HG02840 (cell line): ENCODE results near the gene UHRF1.
A peak's percentile ranks its signal among the peaks of the same experiment; 100 is the strongest.
"Not testable (repeated sequence)": the region's sequence is repeated elsewhere in the genome, so short reads cannot be mapped to it uniquely, and the experiment has no call there.

Experiments used
- ATAC-seq: cut with Tn5 transposase; IDR thresholded peaks from one replicate; pipeline ENCODE4 v1.9.1; 2021; ENCODE audit warnings: mild to moderate bottlenecking, moderate library complexity, moderate number of reproducible peaks; ENCODE audit not compliant: unreplicated experiment, low FRiP score

Gene UHRF1

DNA sequence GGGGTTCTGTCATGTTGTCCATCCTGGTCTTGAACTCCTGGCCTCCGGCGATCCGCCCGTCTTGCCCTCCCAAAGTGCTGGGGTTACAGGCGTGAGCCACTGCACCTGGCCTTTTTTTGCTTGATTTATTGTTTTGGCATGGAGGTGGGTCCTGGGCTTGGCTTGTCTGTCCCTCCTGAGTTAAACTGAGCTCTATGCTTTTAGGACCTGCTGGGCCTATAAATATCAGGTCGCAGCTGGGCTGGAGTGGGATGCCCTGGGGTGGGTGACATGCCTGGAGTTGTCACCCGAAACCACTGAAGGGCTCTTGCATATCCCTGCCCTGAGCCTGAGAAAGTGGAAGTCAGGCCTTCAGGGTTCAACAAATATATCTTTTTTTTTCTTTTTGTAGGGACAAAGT lies 12.2 kb upstream of the UHRF1 start:
- no peak for ATAC-seq

DNA sequence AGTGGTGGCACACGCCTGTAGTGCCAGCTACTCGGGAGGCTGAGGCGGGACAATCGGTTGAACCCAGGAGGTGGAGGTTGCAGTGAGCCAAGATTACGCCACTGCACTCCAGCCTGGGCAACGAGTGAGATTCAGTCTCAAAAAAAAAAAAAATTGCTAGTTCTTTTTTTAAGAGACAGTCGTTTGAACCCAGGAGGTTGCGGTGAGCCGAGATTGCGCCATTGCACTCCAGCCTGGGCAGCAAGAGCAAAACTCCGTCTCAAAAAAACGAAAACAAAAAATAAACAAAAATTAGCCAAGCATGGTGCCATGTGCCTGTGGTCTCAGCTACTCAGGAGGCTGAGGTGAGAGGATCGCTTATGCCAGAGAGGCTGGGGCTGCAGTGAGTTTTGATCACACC lies 8.4 kb upstream of the UHRF1 start:
- not testable (repeated sequence) for ATAC-seq

DNA sequence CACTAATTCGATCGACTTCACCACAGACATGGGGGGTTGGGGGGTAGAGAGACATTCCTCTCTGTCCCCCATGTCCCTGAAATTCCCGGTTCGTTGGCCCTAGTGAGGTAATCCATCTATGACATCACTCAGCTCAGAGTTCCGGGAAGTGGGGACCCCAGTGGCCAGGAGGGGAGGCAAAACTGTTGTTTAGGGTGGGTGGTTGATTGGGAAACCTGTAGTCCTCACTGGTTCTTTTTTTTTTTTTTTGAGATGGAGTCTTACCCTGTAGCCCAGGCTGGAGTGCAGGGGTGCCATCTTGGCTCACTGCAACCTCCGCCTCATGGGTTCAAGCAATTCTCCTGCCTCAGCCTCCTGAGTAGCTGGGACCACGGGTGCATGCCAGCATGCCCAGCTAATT lies 6.5 kb upstream of the UHRF1 start, which contains the start of gene ARRDC5:
ARRDC5 (minus strand) TSS at position 101 of the 400 bp plus-strand sequence; CDS start at position 30, 71 bp downstream.
- no peak for ATAC-seq

DNA sequence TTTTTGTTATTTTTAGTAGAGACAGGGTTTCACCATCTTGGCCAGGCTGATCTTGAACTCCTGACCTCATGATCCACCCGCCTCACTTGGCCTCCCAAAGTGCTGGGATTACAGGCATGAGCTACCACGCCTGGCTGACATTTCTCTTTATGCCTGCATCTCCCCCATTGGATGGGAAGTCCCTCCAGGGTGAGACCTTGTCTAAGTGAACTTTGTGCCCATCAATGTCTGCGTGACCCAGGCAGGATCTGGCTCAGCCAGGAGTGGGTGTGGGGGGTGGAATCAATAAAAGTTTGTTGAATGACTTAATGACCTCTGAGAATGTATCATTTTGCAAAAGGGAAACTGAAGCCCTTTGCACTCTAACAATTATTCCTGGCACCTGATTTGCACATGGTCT lies 4.8 kb upstream of the UHRF1 start:
- ATAC-seq, result no peak

DNA sequence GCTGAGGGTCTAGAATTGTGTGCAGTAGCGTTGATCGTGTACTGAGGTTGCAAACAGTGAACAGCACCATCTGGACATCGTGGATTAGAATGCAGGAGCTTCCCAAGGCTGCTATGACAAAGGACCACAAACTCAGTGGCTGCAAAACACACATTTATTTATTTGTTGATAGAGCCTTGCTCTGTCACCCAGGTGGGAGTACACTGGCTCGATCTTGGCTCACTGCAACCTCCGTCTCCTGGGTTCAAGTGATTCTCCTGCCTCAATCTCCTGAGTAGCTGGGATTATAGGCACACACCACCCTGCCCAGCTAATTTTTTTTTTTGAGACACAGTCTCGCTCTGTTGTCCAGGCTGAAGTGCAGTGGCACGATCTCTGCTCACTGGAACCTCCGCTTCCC lies 2.3 kb upstream of the UHRF1 start:
- no peak for ATAC-seq

DNA sequence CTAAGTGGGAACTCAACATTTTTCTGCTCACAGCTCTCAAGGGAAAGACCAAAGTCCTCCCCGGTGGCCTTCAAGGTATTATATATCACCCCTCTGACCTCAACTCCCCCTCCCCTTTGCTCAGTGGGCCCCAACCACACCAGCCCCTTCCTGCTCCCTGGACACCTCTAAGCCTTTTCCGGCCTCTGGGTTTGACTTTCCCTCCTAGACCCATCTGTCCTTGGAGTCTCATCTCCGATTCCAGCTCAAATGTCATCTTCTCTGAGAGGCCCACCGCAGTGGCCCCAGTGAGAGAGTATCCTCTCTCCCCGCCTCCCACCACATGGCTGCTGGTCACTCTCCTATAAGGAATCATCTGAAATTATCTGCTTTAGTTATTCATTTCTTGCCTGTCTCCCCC lies 941 bp upstream of the UHRF1 start:
- ATAC-seq, result no peak

DNA sequence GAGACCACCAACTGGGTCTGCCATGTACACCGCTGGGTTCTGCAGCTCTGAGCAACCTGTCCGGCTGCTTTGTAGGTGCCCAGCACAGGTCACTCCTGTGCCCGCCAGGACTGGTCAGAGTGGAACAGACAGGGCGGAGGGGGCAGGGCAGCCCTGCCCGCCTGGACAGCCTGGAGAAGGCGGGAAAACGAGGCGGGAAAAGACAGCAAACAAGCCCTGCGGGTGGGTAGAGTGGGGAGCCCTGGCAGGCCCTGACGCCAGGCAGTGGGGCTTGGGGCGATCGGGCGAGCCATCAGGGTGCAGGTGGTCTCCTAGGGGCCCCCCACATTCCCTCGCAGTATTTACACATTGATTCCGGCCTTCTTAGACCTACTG lies 533 bp upstream of the UHRF1 start:
- no peak for ATAC-seq

DNA sequence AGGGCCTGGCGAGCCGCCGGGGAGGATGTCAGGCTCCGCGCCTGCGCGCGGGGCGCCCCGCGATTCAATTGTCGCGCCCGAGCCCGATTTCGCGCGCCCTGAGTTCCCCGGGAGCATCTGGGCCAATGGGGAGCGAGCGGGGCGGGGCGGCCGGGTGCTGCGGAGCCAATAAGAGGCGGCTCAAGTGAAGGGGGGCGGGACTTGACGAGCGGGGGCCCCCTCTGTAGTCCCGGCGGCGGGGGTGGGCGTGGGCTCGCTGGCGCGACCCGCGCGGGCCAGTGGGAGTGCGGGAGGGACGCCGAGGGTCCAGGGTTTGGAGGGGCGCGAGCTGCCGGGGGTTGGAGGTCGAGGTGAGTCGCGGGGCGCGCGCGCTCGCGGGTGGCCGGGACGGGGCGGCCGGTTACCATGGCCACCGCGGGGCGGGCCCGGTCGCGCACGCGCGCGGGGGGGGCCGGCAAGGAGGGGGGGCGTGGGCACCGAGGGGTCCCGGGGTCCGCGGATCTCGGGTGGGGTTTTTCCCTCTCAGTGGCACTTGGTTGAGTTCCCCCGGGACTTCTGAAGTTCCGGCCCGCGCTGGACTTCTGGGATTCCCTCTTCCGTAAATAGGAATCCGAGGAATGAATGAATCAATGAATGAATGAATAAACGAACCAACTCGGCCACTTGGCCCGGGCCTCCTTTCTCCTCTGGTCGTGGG lies 744 bp downstream of the UHRF1 start:
- peak; percentile 56 for ATAC-seq

DNA sequence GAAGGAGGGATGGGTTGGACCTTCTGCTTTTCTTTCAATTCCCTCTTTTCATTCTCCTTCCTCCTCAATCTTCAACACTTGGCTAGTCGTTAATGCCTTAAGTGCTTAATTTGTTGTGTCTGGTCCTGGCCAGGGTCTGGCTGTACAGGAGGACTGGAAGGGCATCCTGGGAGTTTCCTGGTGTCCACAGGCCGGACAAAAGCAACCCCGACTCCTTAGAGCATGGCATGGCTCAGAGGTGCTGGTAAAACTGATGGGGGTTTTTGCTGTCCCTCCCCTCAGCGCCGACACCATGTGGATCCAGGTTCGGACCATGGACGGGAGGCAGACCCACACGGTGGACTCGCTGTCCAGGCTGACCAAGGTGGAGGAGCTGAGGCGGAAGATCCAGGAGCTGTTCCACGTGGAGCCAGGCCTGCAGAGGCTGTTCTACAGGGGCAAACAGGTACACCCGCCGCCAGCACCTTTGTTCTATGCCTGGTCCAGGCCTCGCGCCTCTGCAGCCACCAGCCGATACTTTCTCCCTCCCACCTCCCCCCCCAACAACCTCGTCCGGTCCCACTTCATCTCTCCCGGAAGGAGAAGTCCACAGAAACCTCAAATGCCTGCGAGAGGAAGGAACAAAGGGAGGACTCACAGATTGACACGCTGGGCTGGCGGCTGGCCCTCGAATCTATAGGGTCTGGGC lies 1.4 kb downstream of the UHRF1 start:
- ATAC-seq, result no peak

DNA sequence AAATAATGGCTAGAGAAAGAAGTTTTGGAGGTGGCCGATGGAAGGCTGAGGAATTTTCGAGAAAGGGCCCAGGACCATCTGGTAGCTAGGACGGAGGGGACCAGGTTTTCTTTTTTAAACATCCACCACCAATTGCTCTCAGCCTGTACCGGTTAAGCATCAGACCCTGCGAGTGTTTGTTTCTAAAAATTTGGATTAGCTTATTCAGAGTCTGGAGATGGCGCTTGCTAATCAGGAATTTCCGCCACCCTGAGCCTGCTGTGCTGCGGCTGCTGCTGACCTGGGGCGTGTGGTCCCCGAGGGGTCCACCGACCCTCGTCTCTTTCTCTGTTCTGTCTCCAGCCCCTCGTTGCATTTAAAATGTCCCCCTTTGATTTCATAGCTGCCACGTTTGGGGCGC lies 2.0 kb downstream of the UHRF1 start:
- ATAC-seq, result no peak

DNA sequence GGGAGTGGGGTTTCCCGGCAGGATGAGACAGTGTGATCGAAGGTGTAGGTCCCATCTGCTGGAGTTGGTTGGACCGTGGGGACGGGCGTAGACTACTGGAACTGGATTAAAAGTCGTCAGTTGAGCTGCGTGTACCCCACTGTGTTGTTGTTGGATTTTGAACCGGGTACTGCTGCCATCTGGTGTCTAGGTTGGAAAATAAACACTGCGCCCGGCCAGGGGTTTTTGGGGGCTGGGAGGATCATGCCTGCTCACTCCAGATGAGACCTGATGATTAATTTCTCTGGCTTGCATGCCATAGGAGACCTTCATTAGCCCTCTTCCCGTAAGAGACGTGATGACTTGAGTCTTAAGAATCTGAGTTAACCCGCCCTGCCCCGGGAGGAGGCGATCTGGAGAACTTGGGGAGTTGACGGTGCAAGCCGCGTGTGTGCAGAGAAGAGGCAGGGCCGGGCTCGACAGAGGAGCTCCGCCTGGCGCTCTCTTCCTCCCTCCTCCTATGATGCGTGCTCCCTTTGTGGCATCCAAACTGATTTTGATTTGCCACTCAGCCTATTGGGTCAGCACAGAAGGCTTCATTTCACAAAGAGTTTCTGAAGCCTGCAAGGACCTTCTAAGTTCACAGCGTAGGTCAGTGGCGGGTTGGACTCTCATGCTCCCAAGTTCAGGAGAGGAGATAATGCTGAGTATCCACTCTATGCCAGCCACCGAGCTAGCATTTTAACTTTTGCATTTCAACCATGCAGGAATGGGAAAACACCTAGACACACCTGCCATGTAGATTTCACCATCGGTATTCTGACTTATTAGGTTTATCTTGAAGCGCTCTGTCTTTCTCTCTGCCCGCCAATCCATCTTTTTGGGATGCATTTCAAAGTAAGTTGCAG lies 2.7 kb downstream of the UHRF1 start:
- no peak for ATAC-seq

DNA sequence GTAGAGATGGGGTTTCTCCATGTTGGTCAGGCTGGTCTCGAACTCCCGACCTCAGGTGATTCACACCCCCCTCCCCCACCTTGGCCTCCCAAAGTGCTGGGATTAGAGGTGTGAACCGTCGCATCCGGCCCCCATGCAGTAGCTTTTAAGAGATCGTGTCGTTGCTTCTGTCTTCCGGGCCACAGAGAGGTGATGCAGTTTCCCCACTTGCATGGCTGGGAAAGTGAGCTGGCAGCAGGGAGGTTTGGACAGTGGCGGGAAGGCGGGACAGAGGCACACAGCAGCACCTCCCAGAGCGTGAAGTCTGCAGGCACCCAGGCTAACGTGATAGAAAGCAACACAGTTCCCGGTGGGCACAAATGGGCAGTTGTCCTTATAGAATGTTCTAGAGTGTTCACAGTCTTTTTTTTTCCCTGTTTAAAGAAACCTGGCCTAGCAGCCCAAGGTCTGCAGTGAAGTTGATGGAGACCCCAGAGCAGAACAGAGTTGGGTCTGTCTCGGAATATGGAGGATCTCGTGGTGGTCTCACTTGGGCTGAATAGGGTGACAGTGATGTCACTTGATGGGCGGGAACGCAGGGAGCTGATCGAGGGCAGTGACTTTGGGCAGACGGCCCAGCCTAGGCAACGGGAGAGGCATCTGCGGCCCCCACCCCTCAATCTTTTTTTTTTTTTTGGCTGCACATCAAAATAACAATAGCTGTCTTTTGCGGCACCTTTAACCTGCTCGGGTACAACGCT lies 4.9 kb downstream of the UHRF1 start:
- no peak for ATAC-seq

DNA sequence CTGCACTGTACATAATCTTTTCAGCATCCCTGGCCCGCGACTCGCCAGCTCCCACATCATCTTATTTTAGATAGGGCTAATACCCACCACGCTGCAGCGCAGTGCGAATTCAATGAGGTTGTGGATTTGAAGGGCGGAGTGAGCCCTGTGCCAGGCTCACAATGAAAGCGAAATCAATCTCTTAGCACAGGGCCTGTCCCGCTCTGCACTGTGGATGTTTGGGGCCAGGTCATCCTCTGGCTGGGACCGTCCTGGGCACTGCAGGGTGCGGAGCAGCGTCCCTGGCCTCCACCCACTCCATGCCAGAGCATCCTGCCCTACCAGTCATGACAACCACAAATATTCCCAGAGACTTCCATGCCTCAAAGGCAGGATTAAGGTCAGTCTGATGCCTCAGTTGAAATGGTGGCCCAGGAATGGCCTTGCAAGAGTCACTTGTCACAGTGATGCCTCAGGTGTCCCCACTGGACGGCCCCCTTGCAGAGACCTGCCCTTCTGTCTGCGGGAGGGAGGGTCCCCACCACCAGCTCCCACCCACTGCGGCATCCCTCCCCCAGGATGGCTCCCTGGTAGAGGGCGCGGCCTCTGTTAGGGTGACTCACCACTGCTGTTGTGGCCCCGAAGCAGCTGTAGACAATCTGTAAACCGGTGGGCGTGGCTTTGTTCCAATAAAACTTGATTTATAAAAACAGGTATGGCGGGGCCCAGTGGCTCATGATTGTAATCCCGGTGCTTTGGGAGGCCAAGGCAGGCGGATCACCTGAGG lies 5.6 kb downstream of the UHRF1 start:
- ATAC-seq, result no peak

DNA sequence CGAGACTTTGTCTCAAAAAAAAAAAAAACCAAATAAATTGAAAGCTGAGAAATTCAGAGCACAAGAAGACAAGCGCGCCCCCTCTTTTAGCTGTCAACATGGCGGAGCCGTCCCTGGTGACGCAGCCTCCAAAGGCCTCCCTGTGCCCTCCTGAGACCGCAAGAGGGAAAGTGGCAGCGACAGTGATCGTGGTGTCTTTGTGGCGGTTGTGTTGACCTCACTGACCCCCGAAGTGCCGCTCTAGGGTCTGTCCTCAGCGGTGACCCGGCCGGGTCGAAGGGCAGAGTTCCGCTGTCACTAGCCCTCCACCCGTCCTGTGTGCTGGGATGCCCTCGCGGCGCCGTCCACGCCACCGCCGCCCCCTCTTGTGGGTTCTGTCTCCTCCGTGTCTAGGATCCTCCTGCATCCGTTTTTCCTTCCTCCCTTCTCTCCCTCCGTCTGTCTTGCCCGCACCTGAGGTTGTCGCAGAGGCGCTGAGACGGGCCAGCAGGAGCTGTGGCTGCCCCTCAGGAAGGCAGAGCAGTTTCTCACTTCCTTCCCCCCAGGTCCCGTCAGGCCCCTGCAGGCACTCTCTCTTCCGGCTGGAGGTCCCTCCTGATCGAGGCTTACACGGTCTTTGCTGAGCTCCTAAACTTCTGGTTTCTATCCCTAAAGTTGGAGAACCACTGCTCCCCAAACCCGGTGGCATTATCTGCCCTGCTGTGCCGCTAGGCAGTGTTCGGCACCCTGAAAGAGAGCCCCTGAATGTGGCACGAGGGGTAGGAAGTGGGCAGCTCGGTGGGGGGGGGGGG lies 7.2 kb downstream of the UHRF1 start:
- ATAC-seq, result no peak

DNA sequence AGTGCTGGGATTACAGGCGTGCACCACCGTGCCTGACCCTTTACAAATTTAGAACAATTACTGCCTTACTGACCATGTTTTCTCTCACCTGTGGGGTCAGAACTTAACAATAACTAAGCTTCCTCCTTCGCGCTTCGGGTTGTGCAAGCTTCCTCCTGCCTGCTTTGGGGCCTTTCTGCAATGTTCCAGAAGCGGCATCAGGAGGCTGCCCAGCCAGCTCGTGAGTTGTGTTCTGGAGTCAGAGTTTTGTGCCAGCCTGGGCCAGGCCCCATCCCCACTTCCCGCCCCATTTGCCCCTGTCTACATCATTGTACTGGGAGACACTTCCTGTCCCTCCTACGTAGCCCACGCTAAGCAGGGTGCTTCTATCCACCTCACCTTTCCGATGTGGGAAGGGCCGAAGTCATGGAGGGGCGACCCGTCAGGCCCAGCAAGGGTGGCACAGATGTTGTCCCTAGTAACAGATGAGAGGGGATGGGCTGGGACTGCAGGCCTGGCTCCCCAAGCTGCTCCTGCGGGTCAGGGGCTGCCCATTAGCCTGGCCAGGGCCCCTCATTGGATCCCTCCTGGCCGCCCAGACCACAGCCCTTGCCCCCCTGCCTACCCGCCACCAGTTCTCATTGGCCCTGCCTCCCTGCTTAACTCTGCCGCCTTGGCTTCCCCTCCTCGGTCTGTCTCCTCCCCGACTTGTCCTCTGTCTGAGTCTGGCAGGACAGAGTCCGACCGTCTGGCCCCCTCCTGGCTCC lies 13.4 kb downstream of the UHRF1 start:
- no peak for ATAC-seq

DNA sequence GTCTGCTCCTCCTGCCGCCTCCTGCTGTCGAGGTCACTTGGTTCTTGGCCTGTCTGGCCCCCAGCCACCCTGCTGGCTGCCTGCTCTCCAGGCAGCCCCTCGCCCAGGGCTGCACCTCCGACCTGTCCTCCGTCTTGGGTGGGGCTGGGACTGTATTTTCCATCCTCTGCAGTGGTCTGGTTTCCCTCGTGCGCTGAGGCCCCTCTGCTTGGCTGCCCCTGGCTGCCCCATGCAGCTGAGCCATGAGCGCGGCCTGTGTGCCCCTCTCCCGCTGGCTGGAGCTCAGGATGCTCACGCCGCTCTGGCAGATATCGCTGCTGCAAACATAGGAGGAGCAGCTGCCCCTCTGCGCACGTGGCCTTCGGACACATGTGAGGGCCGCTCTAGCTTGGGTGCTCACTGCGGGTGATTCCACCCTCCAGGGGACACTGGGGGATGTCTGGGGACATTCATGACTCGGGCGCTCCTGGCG lies 14.0 kb downstream of the UHRF1 start:
- ATAC-seq, result no peak

DNA sequence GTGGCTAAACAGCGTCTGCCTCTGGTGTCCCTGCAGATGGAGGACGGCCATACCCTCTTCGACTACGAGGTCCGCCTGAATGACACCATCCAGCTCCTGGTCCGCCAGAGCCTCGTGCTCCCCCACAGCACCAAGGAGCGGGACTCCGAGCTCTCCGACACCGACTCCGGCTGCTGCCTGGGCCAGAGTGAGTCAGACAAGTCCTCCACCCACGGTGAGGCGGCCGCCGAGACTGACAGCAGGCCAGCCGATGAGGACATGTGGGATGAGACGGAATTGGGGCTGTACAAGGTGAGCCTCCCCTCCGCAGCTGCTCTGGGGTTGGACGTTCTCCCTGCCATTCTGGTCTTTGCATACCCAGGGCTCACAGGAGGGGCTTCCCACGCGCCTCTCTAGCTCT lies 19.9 kb downstream of the UHRF1 start:
- no peak for ATAC-seq

DNA sequence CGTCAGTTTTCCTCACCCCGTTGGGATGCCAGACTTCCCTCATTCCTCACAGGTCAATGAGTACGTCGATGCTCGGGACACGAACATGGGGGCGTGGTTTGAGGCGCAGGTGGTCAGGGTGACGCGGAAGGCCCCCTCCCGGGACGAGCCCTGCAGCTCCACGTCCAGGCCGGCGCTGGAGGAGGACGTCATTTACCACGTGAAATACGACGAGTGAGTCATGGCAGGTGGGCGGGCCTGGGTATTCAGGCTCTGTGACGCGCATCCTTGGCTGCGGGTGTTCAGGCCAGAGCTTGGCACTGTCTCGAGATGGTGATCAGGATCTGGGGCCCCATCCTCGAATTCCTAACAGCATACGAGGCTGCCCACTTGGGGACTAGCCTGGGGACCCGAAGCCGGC lies 21.4 kb downstream of the UHRF1 start:
- ATAC-seq, result no peak
